ENCODE data around the gene PAQR3.

PAQR3 gene, protein sequence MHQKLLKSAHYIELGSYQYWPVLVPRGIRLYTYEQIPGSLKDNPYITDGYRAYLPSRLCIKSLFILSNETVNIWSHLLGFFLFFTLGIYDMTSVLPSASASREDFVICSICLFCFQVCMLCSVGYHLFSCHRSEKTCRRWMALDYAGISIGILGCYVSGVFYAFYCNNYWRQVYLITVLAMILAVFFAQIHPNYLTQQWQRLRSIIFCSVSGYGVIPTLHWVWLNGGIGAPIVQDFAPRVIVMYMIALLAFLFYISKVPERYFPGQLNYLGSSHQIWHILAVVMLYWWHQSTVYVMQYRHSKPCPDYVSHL

DNA sequence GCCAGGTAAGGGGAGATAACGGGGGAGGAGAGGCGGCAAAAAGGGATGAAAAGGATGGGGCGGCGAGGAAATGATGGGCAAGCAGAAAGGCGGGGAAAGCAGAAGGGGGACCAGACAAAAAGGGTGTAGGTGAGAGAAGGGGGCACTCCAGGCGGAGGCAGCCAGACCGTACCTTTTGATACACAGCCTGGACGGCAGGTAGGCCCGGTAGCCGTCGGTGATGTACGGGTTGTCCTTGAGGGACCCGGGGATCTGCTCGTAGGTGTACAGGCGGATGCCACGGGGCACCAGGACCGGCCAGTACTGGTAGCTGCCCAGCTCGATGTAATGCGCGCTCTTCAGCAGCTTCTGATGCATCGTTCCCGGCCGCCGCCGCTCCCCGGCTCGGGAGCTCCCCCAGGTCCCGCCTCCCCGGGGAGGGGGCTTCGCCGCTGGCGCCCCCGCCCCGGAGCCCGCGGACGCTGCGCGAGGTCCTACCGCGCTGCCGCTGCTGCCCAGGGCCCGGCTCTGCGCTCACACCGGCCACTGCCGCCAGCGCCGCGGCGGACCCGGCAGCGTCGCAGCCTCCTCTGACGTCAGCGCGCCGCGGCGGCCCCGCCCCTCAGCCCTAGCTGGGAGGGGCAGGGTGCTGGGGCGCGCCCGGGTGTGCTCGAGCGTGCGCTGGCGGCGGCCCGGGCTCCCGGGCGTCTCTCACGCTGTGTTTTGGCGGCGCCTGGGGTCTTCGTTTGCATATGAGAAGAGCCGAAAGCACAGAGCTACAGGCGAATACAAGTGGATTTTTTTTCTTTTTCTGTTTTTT, at the start of gene PAQR3:
Gene PAQR3 (minus strand): TSS at position 571 of the 799 bp plus-strand sequence. CDS start 214 bp downstream, at position 357.
- DNase-seq (ENCODE audit: low read depth in 2 of 2), result peak; percentile 61 to 71

DNA sequence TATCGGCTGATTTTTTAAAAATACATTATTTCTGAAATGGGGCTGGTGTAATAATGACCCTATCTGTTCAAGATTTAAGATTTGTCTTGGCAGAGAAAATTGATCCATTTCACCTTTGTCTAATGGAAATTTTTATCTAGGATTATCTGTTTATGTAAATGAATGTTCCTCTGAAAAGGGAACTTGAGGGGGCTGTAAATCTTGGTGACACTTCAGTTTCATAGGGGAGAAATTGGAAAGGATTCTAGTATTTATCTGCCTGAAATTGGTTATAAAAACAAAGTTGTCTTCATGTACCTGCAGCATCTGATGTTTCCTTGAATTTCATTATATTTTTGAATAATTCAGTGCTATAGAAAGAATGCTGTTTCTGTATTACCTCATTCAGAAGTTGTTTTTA, 48.4 kb upstream of the PAQR3 start:
- no peak for DNase-seq (ENCODE audit: low read depth in 2 of 2)

DNA sequence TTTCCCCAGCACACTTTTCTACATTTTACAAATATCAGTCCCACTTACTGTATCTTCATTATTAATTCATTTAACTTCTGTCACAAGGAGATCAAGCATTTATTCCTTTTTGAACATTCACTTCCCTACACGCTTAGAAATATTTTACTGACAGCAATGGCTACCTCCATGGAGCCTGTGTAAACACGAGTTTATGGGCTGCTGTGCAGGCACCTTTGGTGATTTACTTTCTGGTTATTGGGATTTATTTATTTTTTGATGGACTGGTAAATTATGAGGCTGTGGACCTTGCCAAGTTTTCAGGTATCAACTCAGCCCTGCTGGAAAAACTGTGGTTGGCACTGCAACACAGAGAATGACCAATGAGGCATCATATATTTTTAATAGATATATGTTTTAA, 45.4 kb upstream of the PAQR3 start:
- no peak for DNase-seq (ENCODE audit: low read depth in 2 of 2)

DNA sequence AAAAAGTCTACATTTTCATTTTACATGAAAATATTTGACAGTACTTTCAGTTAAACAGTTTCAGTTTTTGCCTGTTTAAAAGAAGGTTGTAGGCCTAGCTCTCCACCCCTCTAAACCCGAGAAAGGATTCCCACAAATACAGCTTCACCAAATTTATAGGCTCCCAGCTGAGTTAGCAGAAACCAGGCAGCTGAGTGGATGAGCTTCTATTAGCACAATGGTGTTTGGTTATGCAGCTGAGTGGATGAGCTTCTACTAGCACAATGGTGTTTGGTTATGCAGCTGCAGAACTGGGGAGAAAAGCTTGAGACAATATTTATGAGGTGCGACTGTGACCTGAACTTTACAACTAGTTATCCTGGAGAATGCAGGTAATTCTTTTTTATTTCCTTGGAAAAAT, 36.6 kb upstream of the PAQR3 start:
- DNase-seq (ENCODE audit: low read depth in 2 of 2), result no peak

DNA sequence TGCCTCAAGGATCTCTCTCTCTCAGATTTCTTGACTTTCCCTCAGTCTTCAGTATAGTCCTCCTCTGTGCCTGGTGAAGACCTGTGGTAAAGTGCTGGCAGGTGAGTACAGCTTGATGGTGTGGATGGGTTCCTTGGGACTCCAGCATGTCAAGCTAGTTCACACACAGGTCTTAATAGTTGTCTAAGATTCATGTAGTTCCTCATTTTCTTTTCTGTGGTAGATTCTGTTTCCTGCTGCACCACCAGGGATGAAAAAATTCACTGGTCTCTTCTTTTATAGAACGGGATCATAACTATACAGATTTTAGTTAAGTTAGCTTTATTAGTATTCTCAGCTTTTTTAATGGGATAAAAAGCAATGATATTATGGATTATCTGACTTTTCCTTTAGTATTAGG, 32.5 kb upstream of the PAQR3 start:
- DNase-seq (ENCODE audit: low read depth in 2 of 2), result no peak

DNA sequence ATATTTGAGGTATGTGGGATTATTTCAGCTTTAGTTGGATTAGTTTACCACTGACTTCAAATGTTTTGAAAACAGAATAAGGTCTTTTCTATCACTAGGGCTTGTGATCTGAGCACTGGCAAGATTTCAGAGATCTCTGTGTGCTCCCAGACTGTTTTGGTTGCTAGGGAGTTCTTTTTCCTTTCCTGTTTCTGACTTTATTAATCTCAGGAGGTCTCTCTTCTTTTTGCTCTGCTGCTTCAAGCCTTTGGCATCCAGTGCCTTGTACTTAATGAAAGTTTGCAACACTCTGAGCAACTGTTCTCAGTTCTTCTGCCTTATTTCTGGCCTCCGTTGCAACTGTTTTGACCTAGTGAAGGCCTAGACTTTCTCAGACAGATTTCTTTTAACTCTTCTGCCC, 32.1 kb upstream of the PAQR3 start:
- DNase-seq (ENCODE audit: low read depth in 2 of 2), result no peak

DNA sequence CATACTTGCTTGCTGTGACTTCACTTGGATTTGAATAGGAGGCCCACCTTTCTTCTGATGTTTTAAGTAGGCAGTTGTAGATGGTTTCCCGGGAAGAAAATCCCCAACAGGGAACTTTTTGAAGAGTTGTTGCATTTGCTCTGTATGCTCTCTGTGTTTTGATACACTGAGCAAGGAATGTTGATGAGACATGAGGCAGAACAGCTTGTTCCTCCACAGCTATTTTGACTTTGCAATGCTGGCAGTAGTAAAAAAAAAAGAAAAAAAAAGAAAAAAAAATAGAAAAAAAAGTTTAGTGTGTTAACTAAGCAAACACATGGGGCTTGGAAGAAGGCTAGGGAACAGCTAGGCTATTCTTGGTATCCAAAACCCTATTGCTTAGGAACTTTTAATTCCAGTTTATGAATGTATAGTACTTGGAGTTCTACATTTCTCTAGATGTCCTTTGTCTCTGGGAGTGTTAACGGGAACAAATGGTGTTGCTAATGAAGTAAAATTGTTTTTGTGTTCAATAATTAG, 23.4 kb upstream of the PAQR3 start:
- no peak for DNase-seq (ENCODE audit: low read depth in 2 of 2)

DNA sequence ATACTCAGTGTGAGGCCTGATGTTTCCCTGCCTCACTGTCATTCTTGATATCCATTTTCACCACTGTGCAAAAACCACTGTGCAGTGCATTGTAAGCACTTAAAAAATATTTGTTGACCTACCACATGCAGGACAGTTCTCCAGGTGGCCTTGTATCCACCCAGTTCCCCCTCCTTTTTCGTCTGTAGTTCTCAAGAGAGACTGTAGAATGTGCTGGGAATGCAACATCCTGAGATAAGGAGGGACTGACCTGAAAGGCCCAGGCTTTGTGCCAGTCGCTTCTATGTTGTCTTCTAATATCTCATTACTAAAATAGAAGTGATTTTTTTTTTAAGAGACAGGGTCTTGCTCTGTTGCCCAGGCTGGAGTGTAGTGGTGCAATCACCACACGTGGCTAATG, 21.7 kb upstream of the PAQR3 start:
- DNase-seq (ENCODE audit: low read depth in 2 of 2), result no peak

DNA sequence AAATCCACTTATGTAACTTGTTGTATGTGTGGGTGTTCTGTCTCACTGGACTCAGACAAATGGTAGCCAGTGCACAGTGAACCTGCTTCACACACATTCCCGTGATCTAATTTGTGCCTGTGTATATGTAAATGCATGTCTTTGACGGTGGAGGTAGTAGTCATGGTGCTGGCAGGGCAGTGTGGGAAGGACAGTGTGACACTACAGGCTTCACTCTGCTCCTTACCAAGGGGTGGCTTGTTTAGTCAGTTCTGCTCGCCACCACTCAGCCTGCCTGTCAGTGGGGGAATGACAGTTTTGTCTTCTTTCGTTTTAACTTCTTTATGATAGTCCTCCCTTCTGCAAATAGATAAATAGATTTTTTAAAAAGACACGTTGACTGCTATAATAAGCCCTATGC, 17.7 kb upstream of the PAQR3 start:
- DNase-seq (ENCODE audit: low read depth in 2 of 2), result no peak

DNA sequence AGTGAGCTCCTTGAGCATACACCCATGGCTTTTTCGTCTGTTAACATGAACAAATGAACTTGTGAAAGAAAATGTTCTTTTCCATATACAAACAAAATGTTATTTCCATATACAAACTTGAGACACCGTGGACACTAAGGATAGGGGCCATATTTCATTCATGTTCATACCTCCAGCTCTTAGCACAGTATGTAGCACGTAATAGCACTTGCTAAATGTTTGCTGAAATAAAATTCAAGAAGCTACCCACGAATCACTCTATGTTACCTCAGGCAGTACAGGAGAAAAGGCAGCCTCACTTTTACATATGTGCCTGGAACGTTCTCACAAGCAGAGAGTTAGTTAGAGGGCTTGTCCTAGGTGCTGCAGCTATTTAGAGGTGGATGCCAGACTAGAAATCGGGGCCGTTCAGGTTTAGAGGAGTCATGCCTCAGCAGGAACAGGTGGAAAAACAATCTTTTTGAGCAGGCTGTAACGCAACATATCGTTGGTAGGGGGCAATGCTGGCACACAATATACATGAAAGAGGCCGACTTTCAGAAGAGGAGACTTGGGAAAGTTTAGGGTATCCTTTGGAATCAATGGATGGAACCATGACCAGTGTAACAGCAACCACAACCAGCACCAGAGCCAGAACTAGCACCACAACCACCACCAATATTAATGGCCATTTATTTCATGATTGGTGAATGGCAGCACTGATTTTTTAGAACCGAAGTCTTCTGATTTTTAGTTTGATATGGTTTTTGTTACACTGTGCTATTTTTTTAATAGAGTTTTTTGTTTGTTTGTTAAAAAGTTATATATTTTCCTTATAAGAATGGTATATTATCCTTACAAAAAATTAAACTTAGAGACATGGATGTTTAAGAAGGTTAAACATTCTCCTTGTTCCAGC, 14.8 kb upstream of the PAQR3 start:
- no peak for DNase-seq (ENCODE audit: low read depth in 2 of 2)

DNA sequence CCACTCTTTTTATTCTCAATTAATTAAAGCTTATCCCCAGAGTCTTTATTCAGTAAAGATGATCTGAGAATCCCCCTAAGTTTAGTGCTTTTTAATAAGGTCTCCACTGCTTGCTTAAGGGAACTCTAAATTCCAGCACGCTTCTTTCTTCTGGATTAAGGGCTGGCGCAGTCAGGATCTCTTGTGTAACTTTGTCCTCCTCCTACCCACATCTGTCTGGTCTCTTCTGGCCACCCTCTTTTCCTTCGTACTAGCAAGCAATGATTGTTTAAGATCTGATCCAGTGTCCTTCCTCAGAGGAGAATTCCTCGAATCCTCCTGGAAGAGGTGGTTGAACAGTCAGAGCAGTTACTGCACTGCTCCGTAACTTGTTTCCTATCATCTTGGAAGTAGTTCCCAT, 14.0 kb upstream of the PAQR3 start:
- no peak for DNase-seq (ENCODE audit: low read depth in 2 of 2)

DNA sequence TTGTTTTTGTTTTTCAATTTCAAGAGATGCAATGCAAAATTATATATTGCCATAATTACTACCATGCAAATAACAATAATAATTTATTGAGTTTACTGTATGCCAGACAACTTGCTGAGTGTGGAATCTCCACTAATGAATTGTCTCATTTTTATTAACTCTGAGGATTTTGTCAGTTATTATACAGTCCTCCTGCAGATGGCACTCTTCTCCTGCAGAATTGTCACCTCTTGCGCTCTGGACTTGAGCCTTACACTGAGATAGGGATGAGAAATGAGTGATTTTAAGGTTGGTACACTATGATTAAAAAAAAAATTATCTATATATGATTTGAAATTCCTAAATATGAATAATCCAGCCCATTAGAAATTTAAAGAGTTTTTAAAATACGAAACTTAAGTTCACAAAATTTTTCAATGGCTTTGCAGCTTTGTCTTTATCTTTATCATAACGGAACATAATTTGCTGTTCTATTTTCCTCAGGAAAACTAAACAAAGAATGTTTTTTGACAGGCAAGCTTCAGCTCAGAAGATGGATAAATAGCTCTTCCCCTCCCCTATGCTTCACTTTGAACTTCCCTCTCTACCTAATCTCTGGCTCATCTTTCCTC, 12.7 kb upstream of the PAQR3 start:
- DNase-seq (ENCODE audit: low read depth in 2 of 2), result no peak

DNA sequence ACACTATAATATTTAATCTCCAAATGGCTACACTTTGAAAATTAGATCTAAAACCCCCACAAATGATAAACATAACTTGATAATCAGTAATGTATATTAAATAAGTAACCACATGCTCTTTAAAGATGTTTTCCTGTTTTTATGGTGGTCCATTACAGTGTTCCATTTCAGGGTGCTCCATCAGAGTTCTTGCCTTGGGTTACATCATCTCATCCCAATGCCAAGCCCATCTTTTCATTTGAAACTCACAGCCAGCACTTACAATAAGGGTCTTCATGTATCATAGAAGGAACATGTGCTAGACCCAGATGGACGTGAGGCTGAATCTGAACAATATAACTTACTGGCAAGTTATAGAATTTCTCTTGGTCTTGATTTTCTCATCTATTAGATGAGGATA, 10.5 kb upstream of the PAQR3 start:
- no peak for DNase-seq (ENCODE audit: low read depth in 2 of 2)

DNA sequence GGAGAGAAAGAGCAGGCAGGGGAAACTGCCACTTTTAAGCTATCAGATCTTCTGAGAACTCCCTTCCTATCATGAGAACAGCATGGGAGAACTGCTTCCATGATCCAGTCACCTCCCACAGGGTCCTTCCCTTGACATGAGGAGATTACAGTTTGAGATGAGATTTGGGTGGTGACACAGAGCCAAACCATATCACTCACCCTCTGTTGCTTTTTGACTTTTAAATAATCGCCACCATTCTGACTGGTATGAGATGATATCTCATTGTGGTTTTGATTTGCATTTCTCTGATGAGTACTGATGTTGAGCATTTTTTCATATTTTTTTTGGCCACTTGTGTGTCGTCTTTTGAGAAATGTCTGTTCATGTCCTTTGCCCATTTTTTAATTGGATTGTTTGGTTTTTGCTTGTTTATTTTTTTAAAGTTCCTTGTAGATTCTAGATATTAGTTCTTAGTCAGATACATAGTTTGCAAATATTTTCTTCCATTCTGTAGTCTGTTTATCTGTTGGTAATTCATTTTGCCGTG, 6.5 kb upstream of the PAQR3 start:
- DNase-seq (ENCODE audit: low read depth in 2 of 2), result no peak

DNA sequence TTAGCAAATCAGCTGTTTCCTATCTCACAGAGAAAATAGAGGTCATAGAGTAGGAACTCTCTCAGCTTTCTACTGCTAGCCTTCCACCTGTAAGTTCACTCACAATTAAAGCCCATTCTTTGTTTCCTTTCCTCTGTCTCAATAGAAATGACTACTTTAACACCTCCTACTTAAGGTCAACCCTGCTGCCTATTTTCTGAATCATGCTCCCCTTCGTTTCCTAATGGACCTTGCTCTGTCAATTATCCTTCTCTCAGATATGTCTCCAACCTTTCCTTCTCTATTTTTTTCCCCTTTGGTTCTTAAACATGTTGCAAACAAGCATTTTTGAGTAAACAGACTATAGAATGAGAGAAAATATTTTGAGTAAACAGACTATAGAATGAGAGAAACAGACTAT, 5.1 kb upstream of the PAQR3 start:
- DNase-seq (ENCODE audit: low read depth in 2 of 2), result no peak

DNA sequence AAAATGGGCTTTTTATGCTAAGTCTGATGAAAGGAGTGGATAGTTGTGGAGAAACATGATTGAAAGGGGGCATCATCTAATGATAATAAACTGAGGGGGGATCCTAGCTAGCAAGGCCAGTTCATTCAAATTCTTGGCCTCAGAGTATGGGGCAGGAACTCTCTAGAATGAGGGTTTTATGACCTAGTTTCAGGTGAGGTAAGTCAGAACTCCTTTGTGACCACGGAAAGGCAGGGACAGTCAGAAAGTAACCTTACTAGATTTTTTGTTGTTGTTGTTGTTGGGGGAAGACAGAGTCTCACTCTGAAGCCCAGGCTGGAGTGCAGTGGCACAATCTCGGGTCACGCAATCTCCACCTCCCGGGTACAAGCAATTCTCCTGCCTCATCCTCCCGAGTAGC, 1.5 kb upstream of the PAQR3 start:
- no peak for DNase-seq (ENCODE audit: low read depth in 2 of 2)

DNA sequence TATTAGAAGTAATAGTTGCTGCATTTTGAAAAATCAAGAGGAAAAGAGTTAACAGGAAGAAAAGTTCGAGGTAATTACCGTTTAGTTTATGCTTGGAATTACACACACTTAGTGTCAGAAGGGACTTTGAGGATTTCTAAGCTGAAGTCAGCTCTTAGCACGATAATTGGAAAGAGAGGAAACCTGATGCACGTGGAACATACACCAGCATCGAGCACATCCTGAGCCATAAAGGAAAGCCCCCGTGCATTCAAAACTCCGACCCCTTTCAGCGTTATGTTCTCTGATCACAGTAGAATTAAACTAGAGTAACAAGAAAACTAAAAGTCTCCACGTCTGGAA, 400 bp upstream of the PAQR3 start:
- DNase-seq (ENCODE audit: low read depth in 2 of 2), result no peak

DNA sequence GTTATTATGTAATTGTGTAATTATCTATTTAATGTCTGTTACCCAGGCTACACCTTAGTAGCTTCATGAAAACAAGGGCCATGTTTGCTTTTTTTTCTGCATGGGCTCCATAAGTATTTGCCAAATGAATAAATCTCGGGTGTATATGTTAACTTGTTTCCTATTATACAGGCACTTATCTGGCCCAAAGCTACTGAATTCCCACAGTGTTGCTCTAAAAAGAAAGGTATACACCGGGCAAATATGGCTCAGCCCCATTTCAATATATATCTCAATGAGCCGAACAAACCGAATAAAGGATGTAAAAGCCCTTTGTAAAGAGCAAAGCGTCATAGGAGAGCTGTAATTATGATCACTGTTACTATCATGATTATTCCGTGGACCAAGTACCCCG, 767 bp downstream of the PAQR3 start:
- no peak for DNase-seq (ENCODE audit: low read depth in 2 of 2)

DNA sequence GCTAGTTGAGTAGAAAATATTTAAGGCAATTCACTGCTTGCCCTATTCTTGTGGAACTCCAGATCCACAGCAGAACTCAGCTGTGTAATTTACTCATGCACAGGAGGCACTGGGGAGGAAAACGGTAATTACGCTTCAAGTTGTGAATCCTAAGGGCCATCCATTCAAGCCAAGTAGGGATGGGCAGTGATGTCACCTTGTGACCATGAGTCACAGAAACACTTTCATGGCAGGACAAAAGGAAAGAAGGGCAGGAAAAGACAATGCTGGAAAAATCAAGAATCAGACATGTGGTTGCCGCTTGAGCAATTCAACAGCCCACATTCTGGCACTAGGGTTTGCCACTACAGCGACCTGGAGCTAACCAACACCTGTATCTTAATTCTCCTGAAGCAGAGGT, 1.4 kb downstream of the PAQR3 start:
- DNase-seq (ENCODE audit: low read depth in 2 of 2), result no peak

DNA sequence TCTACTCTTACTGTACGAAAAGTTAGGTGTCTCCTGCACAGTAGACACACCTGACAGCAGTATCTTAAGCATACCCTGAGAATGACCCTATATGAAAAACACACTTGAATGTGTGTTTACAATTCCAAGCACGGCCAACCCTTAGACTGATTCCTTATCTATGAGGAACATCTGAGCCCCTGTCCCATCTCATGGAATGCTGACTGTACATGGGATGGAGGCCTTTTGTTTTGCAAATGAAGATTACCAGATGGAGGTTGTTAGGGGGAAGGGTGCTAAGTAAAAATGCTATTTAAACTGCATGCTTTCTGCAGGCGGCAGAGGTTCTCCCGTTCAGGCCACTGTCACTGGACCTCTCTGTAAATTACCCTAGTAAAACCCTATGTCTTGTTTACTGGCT, 2.2 kb downstream of the PAQR3 start:
- no peak for DNase-seq (ENCODE audit: low read depth in 2 of 2)

DNA sequence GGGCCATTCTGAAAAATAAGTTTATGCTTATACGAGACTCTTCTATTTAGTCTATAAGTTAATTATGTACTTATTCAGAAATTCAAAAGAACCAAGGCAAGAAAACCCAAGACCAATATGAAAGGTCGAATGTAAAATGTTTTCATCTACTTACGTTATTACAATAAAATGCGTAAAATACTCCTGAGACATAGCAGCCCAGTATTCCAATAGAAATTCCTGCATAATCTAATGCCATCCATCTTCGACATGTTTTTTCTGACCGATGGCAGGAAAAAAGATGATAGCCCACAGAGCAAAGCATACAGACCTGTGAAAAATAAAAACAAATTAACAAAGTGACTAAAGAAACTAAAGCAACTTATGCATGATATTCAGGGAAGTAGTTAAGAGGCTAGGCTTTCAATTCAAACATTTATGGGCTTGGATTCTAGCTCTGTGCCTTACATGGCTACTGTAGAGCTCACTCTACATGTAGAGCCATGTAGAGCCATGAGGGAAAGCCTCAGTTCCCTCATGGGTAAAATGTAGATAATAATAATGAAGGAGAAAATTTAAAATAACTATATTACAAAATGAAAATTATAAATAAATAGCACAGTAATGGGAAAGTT, 9.1 kb downstream of the PAQR3 start:
- no peak for DNase-seq (ENCODE audit: low read depth in 2 of 2)
